GM20431 (cell line): ENCODE data around the gene ALOX15.
"Not testable (repeated sequence)": the region's sequence is repeated elsewhere in the genome, so short reads cannot be mapped to it uniquely, and the experiment has no call there.

ENCODE experiments used
- in situ Hi-C: fragments of 300-500 bp; cut with MseI, MboI; formaldehyde crosslinking; loops from one replicate; pipeline ENCODE4 v1.15.0; 2020; ENCODE audit warnings: low sequenced_read_pairs; ENCODE audit not compliant: unreplicated experiment

Gene ALOX15

DNA sequence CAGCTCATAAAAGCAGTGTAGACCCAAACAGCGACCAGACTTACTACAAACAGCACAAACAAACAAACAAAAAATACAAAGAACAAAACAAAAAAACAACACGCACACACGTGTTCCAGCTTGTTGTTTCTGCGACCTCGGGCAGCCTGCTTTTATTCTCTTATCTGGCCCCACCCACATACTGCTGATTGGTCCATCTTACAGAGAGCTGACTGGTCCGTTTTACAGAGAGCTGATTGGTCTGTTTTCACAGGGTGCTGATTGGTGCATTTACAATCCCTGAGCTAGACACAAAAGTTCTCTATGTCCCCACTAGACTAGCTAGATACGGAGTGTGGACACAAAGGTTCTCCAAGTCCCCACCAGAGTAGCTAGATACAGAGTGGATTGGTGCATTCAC lies 14.5 kb upstream of the ALOX15 start:
- in situ Hi-C loops, result not testable (repeated sequence)

DNA sequence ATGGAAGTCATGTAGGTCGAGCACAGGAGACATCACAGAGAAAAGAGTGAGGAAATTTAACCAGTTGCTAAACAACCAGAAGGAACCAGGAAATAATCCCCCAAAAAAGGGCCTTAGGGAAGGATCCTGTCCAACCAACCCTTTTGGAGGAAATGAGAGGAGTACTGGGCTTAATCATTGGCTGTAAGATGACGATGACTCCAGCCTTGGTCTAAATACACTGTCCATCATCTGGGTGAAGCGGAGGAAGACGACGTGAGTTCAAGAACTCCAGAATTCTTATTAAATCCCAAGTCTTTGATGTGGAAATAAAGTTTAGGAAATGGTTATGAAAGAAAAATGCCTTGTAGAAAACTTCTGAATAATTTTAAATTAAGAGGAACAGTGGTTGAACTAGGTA lies 11.5 kb upstream of the ALOX15 start:
- in situ Hi-C loops, result no loop called here

DNA sequence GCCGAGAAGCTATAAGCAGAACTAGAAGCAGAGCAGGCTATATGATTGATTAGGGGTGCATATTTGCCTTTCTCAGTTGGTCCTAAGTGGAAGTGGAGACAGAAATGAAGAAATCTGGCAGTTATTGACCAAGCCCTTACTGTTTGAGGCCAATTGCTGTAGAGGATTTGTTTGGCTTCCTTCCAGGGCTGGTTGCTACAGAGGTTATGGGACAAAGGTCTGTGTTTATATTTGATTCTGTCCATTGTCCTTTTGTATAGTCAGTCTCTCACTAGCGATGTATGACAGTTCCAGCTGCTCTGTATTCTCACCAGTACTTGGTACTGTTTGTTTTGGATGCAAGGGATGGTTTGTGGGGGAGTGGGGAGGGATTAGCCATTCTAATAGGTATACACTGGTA lies 7.3 kb upstream of the ALOX15 start:
- in situ Hi-C loops, result no loop called here

DNA sequence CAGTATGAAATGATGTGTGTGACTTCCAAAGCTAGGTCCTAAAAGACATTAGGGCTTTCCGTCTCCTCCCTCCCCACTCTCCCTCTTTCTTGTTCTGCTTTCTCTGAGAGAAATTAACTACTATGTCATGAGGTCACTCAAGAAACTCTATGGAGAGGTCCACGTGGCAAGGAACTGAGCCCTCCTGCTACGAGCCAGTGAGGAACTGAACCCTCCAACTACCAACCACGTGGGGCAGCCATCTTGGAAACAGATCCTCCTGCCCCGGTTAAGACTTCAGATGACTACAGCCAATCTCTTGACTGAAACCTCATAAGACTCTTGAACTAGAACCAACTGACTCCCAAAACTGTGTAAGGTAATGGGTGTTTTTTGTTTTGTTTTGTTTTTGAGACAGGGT lies 4.2 kb upstream of the ALOX15 start:
- in situ Hi-C loops, result no loop called here

DNA sequence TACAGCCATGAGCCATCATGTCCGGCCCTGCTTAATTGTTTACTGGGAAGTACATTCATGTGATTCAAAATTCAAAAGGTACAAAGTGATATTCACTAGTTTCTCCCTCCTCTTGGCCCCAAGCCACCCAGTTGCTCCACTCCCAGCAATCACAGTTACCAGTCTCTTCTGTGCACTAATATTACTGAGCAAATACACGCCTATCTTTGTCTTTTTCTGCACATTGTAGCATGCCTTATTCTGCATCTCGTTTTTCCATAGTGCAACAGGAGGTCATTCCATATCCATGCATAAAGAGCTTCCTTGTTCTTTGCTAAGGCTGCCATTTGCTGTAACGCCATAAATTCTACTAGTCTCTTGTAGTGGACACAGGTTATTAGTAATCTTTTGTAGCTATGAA lies 2.2 kb upstream of the ALOX15 start:
- in situ Hi-C loops, result no loop called here

DNA sequence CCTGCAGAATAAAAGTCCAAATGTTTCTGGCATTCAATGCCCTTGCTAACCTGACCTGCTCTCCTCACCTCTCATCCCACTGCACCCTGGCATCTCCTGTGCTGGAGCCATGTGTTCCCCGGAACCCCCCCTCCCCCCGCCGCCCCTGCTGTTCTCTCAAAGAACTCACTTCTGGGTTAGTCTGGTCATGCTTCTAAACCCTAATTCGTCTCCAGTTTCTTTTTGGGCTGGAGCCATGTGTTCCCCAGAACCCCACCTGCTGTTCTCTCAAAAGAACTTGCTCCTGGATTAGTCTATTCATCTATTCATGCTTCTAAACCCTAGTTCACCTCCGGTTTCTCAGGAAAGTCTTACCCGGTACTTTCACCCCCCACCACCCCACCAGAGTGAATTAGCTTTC lies 808 bp upstream of the ALOX15 start:
- in situ Hi-C loops, result no loop called here

DNA sequence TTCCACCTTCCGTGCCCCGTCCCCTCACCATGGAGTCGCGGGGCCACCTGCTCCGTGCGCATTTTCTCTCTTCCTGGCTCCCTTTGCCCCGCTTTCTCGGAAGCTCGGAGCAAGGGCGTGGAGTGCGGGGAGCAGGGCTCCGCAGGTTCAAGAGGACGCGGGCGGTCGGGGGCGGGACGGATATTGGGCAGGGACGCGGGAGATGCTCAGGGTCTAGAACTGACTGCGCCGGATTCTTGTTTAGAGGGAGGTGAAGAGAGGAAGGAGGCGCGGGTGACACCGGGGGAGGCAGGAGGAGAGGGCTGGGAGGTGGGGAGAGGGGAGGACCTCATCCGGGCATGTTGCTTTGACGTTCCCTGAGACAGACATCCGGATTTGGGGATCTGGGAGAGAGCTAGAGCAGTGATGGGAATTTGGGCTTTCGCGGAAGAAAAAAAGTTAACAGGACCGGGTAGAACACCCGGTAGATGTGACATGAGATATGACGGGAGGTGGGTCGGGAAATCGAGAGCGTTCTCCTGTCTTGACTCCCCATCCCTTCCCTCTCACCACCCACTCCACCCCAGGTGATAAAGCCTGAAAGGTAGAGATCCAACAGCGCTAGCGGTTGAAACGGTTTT lies 799 bp downstream of the ALOX15 start:
- in situ Hi-C loops, result not testable (repeated sequence)

DNA sequence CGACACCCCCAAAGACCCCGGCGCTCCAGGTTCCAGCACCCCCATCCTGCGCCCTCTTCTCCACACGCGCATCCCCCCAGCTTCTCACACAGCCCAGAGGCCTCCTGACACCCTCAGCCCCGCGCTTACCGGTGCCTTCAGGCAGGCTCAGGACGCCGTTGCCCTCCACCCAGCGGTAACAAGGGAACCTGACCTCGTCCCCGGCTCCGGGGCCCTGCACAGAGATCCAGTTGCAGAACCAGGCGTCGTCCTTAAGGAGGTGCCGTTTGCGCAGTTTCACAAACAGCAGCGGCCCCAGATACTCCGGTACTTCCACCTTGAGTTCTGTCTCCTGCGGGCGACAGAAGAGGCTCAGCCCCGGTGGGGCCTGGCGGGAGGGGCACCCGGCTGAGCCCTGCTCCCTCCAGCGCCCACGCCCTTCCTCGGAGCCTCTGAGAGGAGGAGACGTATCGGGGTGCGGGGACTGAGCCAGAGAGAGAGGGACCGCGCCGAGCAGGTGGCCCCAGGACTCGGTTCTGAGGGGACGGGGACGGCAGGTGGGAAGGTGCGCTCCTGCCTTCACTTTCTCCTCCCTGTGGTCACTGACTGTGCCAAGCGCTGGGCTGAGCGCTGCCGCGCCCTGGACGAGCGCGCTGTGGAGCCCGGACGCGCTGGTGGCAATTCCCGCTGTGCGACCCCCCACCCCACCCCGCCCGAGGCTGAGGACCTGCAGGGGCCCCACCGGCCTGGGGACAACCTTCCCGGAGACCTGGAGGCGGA lies 2.0 kb downstream of the ALOX15 start:
- in situ Hi-C loops, result not testable (repeated sequence)

DNA sequence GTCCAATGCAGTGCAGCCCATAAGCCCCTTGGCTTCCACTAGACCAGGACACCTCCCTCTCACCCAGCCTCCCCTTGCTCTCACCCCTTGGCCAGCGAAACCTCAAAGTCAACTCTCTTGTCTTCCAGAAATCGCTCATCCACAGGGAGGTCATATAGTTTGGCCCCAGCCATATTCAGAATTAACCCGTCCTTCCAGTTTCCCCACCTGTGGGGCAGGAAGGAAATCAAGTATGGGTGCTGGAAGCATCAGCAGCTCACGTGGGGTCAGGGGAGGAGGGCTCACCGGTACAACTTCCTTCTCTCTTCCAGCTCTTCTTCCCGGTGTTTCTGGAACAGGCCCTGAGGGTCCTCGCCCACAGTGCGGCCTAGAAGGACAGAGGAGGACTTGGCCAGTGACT lies 2.7 kb downstream of the ALOX15 start:
- in situ Hi-C loops, result not testable (repeated sequence)

DNA sequence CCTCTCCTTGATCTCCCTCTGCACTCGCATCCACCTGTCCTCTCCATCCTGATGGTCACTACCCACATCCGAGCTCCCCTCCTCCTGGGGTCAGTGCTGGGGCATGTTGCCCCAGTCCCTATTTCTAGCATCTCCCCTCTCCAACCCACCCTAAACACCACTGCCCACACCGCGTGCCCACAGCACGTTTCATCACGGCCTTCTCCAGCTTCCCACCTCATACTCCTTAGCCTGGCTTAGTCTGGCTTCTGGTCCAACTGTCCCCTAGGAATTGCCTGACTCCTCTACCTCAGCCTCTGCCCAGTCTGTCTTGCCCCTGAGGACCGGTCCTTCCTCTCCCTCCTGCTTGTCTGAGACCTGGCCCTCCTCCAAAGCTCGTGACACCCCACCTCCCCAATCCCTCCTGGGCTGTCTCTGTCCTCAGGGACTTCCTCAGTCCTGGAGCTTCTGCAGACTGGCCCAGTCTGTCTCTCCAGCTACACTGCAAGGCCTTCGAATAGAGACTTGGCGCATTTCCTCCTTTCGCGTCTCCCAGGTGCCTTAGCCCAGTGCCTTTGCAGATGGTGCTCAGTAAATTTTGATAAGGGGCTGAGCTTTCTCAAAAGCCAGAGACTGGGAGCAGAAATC lies 4.9 kb downstream of the ALOX15 start:
- in situ Hi-C loops, result no loop called here

DNA sequence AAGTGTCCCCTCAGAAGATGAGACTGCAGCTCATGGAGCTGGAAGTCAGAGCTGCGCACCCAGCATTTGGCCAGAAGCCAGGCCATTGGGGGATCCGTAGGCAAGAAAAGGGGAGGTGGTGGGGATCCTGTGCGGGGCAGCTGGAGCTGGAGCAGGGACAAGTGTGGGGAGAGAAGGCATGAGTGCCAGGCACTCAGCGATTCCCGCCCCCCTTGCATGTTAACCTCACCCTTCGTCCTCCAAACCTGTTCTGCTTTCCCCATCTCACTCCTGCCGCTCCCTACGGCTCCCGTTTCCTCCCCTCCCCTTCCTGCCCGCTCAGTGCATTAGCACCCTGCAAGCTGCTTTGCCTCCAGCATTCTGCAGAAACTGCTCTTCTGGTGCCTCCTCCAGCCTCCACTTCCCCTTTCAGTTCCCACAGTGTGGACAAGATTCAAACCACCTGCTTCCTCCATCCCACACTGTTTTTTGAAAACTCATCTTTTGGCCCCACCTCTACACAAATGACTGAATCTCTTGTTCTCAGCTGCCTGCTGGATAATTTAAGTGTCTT lies 5.6 kb downstream of the ALOX15 start:
- in situ Hi-C loops, result no loop called here

DNA sequence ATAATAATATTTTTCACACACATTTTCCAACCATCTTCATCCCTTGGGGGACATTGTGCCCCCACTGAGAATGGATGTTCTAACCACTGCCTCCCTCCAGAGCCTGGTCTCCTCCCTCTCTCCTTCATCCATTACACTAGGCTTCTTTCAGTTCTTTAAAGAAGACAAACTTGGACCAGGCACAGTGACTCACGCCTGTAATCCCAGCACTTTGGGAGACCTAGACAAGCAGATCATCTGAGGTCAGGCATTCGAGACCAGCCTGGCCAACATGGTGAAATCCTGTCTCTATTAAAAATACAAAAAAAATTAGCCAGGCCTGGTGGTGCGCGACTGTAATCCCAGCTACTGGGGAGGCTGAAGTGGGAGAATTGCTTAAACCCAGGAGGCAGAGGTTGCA lies 6.5 kb downstream of the ALOX15 start:
- in situ Hi-C loops, result no loop called here

DNA sequence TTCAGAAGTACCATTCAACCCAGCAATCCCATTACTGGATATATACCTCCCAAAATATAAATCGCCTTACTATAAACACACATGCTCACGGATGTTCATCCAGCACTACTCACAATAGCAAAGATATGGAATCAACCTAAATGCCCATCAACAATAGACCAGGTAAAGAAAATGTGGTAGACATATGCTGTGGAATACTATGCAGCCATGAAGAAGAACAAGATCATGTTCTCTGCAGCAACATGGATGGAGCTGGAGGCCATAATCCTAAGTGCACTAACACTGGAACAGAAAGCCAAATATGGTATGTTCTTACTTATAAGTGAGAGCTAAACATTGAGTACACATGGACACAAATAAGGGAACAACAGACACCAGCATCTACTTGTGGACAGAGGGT lies 7.8 kb downstream of the ALOX15 start:
- in situ Hi-C loops, result no loop called here

DNA sequence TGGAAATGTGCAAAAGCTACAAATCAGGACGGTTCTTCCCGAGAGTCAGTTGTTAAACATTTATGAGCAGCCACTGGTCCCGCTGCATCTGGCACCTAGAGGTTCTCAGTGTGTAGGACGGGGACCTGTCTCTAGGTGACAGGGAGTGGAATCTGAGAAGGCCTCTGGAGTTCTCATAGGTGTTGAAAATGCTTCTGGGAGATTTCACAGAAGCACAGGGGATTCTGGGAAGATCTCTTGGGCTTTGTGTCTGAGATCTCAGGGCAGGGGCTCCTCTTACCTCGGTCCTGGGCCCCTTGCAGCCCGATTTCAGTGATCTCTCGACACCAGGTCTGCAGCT lies 8.9 kb downstream of the ALOX15 start:
- in situ Hi-C loops, result no loop called here

DNA sequence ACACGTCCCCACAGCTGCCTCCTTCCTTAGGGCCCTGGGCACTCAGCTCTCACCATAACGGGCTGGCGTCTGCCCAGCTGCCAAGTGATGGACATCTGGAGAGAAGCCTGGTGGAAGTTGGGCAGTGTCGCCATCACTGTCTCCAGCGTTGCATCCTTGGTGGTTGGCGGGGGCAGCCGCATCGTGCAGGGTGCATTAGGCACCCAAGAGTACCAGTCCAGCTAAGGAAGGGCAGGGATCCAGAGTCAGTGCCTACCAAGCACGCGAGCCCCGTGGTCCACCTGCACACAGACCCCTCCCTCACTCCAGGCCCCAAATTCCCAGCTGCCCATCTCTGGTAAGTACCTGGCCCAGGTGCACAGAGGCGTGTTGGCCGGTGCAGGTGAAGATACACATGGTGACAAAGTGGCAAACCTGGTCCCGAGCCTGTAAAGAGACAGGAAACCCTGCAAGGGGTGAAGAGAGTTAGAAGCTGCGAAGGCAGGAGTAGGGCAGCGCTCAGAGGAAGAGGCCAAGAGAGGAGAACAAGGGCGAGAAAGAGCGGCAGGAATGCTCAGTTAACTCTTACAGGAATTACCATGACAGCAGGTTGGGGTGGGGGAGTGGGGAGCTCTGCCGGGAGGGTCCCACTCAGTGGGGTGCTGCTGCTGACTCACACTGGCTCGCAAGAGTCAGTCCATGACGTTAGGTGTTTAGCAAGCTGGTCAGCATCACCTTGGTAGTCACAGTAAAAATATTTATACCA lies 9.5 kb downstream of the ALOX15 start:
- in situ Hi-C loops, result no loop called here

DNA sequence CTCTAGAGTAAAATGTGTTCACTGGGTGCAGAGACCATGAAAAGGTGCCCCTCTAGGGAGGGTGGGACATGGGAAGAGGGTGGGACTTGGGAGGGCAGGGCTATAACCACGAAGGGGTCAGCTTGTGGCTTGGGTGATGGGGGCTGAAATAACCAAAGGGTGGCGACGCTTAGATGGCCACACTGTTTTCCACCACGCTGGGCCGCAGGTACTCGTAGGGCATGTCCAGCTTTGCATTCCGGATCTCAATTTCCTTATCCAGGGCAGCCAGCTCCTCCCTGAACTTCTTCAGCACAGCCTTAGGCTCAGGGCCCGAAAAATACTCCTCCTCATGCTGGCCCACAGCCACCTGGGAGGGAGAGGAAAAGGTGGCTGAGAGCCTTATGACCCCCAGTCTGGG lies 10.0 kb downstream of the ALOX15 start:
- in situ Hi-C loops, result no loop called here

DNA sequence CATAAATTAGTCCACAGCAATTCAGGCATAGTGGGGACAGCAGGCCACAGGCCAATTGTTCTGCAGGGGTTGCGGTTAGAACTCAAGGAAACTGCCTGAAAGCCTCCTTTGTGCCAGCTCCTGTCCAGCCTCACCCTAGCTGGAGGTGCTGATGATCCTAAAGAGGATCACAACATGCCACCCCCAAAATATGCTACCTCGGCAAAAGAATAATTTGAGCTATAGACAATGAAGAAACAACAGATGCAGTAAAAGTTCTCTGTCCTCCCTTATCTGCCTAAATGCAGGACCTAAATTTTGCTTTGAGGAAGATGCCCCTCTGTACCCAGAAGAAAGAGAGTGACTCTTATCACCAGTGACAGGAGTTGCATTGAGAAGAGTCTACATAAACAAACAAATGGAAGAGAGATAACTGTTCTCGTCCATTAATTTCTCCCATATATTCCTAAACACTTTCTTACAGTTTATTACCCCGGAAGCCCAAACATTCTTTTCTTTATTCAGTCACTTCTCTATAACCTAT lies 14.7 kb downstream of the ALOX15 start:
- in situ Hi-C loops, result no loop called here

DNA sequence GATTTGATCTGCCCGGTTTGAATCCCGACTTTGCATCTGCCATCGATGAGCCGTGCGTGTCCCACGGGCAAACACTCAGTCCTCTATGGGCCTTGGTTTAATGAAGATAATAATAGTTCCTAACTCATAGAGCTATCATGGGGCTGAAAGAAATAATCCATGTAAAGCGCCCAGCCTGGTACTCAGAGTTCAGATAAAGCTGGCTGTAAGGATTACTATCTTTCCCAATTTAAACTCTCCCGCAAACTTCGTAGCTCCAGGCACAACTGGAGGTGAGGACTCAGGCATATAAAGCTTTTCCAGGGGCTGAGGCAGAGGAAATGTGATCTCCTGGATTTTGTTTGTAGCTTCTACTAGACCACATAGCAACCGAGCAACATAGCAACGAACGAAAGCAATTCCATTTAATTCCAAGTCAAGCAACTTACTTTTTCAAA lies 16.3 kb downstream of the ALOX15 start:
- in situ Hi-C loops, result no loop called here

DNA sequence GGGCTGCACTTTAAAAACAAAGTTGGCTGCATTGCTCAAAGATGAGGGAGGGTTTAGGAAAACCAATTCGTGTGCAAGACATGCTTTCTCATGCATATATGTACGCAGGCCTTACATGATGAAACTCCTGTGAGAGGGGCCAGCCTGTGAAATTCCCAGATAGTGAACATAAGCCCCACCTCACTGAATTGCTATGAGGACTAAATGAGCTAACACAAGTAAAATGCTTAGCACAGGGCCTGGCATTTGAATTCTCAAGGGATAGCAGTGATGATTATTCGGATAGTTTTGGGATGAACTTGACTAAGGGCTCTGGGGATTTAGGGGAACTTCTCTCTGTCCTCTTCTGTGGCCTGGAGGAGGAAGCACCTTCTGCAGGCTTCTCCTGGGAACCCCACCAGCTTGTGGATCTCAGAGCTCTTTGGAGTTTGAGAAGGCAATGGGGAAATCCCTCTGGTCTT lies 17.0 kb downstream of the ALOX15 start:
- in situ Hi-C loops, result not testable (repeated sequence)

DNA sequence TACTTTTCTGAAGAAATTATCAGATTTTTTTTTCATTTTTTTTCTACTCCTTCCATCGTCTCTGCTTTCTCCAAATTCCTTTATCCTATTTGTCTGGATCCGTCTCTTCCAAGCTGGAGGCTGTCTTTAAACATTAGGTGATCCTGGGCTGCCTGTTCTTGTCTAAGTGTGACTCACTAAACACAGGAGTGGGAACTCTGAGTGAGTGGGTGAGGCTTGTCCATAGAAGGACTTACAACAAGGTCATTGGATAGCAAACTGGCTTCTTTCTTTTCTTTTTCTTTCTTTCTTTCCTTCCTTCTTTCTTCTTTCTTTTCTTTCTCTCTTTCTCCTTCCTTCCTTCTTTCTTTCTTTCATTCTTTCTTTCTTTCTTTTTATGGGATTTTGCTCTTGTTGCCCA lies 18.2 kb downstream of the ALOX15 start:
- in situ Hi-C loops, result no loop called here
